MCF 10A (cell line): Measurements from ENCODE around the gene GRPR. TPM values are rescaled to one million over a fixed set of nuclear protein-coding genes. Genes with fewer than 3 reads are reported as not detected.

Experiments used
- BruUV-seq: library from RNA; stranded (reverse); fragments of 400-500 nt; replicated peaks from 2 replicates; lab custom pipeline; 2021; lab: Mats Ljungman, UMichigan
- CTCF ChIA-PET: fragments of 300-600 bp; sonication (Branson Sonifier 250); formaldehyde crosslinking; extraction: SDS; loops from one replicate; lab custom pipeline; 2021; ENCODE audit warnings: antibody characterized with exemption, inconsistent platforms; lab: Yijun Ruan, JAX
- POLR2A ChIA-PET: fragments of 300-600, 350-650 bp; sonication (Branson Sonifier 250); formaldehyde crosslinking; extraction: SDS; loops from one replicate; lab custom pipeline; 2020; ENCODE audit warnings: antibody characterized with exemption, inconsistent platforms; lab: Yijun Ruan, JAX
- DNase-seq: peaks from one replicate; pipeline ENCODE4 v3.0.0-alpha.2; 2018; ENCODE audit not compliant: unreplicated experiment
- H3K27ac Mint-ChIP-seq: one replicate; pipeline ENCODE4 v1.8.0; 2022; ENCODE audit warnings: mild to moderate bottlenecking, low read depth, mixed read lengths; ENCODE audit not compliant: unreplicated experiment
- H3K27me3 Mint-ChIP-seq: one replicate; pipeline ENCODE4 v1.8.0; 2022; ENCODE audit warnings: mixed read lengths; ENCODE audit not compliant: insufficient read depth, unreplicated experiment
- H3K36me3 Mint-ChIP-seq: one replicate; pipeline ENCODE4 v1.8.0; 2022; ENCODE audit warnings: mild to moderate bottlenecking, moderate library complexity, mixed read lengths; ENCODE audit not compliant: insufficient read depth, unreplicated experiment
- H3K4me1 Mint-ChIP-seq: one replicate; pipeline ENCODE4 v1.8.0; 2022; ENCODE audit warnings: mixed read lengths; ENCODE audit not compliant: insufficient read depth, unreplicated experiment
- H3K4me3 Mint-ChIP-seq: one replicate; pipeline ENCODE4 v1.8.0; 2022; ENCODE audit warnings: mild to moderate bottlenecking, moderate library complexity, mixed read lengths; ENCODE audit not compliant: unreplicated experiment
- H3K9me3 Mint-ChIP-seq: one replicate; pipeline ENCODE4 v1.8.0; 2022; ENCODE audit warnings: mixed read lengths; ENCODE audit not compliant: unreplicated experiment
- intact Hi-C: fragments of 100-400 bp; cut with micrococcal nuclease; formaldehyde crosslinking; loops from 2 replicates; pipeline ENCODE4 v1.14.1; 2022
- total RNA-seq: library from RNA; stranded (reverse); gene quantifications from 2 replicates; pipeline ENCODE4 v1.2.3, GENCODE V29; 2022
- TF ChIP-seq, protein P1 (sequence below): fragments of 200-600 bp; IDR thresholded peaks from one replicate; pipeline ENCODE4 v1.8.0; 2022; ENCODE audit warnings: antibody characterized with exemption, mild to moderate bottlenecking; ENCODE audit not compliant: unreplicated experiment

GRPR gene
- total RNA-seq, 1 experiment from 2014 or later, result not detected

DNA sequence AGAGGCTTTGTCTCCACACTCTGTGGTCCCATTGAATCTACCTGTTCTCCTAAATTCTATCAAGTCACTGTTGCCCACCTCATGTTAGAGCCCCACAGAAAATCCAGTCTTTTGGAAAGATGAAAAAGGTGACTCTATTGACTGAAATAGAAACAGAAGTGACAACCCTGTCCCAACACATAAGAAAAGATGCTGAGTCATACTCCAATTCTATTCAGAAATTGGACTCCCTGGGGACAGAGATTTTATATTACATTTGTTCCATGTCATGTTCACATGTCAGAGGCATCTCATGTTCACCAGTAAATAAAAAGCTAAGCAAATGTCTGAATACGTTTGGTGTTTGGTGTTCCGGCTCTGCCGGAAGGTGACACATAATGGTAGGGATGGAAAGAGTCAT is 2.9 kb upstream of the GRPR start:
- TF ChIP-seq, protein P1, sequence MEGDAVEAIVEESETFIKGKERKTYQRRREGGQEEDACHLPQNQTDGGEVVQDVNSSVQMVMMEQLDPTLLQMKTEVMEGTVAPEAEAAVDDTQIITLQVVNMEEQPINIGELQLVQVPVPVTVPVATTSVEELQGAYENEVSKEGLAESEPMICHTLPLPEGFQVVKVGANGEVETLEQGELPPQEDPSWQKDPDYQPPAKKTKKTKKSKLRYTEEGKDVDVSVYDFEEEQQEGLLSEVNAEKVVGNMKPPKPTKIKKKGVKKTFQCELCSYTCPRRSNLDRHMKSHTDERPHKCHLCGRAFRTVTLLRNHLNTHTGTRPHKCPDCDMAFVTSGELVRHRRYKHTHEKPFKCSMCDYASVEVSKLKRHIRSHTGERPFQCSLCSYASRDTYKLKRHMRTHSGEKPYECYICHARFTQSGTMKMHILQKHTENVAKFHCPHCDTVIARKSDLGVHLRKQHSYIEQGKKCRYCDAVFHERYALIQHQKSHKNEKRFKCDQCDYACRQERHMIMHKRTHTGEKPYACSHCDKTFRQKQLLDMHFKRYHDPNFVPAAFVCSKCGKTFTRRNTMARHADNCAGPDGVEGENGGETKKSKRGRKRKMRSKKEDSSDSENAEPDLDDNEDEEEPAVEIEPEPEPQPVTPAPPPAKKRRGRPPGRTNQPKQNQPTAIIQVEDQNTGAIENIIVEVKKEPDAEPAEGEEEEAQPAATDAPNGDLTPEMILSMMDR, result no peak
- H3K27ac Mint-ChIP-seq, result no peak overlapping the region
- H3K4me3 Mint-ChIP-seq, result no peak overlapping the region
- BruUV-seq, result no TSS peak
- intact Hi-C loops, result loop anchor here (5.0 to 10.0 kb wide), 2 partner anchors 92 to 436 kb away; no protein-coding TSS in a partner anchor
- ChIA-PET POLR2A (no interaction called here), CTCF (interaction anchor here (0.6 to 4.0 kb wide), 2 partner anchors 30 to 316 kb away, joined by 4 to 20 read pairs; no protein-coding TSS in a partner anchor)
- no peaks in the 10 kb centered on the region for H3K4me1 Mint-ChIP-seq
- H3K9me3 Mint-ChIP-seq, result no peaks in the 10 kb centered on the region
- no peaks in the 10 kb centered on the region for H3K36me3 Mint-ChIP-seq
- peaks cover 45% of the 10 kb centered on the region for H3K27me3 Mint-ChIP-seq
- DNase-seq, result no peak

DNA sequence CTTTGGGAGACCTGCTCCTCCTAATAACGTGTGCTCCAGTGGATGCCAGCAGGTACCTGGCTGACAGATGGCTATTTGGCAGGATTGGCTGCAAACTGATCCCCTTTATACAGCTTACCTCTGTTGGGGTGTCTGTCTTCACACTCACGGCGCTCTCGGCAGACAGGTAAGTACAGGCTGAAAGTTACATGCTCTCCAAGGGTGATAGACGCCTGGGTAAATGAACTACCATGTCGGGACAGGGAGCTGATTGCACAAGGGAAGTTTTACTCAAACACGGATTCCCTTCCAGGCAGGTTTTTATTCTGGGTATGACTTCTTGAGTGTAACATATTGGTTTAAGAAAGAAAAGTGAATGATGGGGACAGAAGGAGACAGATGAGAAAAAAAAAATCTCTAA is 836 bp downstream of the GRPR start:
- Mint-ChIP-seq H3K36me3 (no peaks in the 10 kb centered on the region), H3K27ac (no peak overlapping the region), H3K4me3 (no peak overlapping the region), H3K4me1 (no peaks in the 10 kb centered on the region), H3K27me3 (peaks cover 70% of the 10 kb centered on the region), H3K9me3 (no peaks in the 10 kb centered on the region)
- TF ChIP-seq, protein P1, result no peak
- intact Hi-C loops, result loop anchor here (5.0 to 10.0 kb wide), 2 partner anchors 88 to 439 kb away; no protein-coding TSS in a partner anchor
- POLR2A ChIA-PET, result no interaction called here
- CTCF ChIA-PET, result interaction anchor here (0.6 to 4.0 kb wide), 10 partner anchors 11 to 561 kb away, joined by 3 to 20 read pairs (median 3); no protein-coding TSS in a partner anchor
- DNase-seq, result no peak
- no TSS peak for BruUV-seq

DNA sequence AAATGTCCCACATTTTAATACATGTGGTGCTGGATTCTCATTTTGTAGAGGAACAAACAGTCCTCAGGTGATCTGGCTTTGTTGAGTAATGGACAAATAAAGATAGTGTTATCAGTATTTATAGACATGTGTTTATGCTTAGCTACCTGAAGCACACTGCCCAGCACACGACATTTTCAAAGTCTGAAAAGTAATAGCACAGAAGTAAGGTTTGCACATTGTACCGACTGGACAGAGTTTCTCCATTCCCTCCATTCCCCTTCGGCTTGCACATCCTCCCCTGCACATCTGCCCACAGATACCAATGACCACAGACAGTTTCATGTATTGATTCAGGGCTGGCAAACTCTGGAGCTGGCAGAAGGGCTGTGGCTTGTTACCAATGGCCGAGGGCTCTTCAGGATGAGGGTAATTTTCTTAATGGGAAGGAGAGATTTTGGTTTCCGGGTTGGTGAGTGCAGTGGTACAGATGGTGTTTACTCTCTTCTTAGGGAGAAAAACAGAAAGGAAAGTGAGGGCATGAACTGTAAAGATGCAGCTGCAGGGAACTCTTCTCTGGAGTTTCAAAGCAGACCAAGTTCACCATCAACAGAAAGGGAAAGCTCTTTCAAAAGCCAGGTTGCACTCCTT is 2.3 kb downstream of the GRPR start:
- Mint-ChIP-seq H3K4me3 (no peak overlapping the region), H3K36me3 (no peaks in the 10 kb centered on the region), H3K27ac (no peak overlapping the region), H3K27me3 (peaks cover 70% of the 10 kb centered on the region), H3K9me3 (no peaks in the 10 kb centered on the region), H3K4me1 (no peaks in the 10 kb centered on the region)
- BruUV-seq, result no TSS peak
- TF ChIP-seq, protein P1, result no peak
- no peak for DNase-seq
- intact Hi-C loops, result loop anchor here (10.0 kb wide), 1 partner anchor 441 kb away; no protein-coding TSS in a partner anchor
- CTCF ChIA-PET, result interaction anchor here (0.6 to 2.1 kb wide), 7 partner anchors 11 to 315 kb away, joined by 3 to 10 read pairs (median 4); no protein-coding TSS in a partner anchor
- POLR2A ChIA-PET, result no interaction called here

- Mint-ChIP-seq H3K27ac (no peak overlapping the region), H3K4me3 (no peak overlapping the region), H3K36me3 (no peaks in the 10 kb centered on the region), H3K27me3 (peaks cover 95% of the 10 kb centered on the region), H3K4me1 (no peaks in the 10 kb centered on the region), H3K9me3 (no peaks in the 10 kb centered on the region)
- CTCF ChIA-PET, result interaction anchor here (0.7 to 1.2 kb wide), 3 partner anchors 13 to 314 kb away, joined by 3 read pairs; no protein-coding TSS in a partner anchor
- POLR2A ChIA-PET, result no interaction called here
- intact Hi-C loops, result no loop called here
- DNase-seq, result no peak
- TF ChIP-seq, protein P1, result no peak
- BruUV-seq, result no TSS peak
Observed at GRCh38 chrX:16130707-16131106, 7.3 kb downstream of the GRPR start.
